T follicular helper cell (primary cell): ENCODE results near the gene PPP2R5B.
A peak's percentile ranks its signal among the peaks of the same experiment; 100 is the strongest.

ENCODE experiments used
- DNase-seq: peaks from one replicate; pipeline ENCODE4 v3.0.0-alpha.2; 2020; ENCODE audit warnings: low read depth

The PPP2R5B gene

GRCh38 chr11:64888729-64889511 lies 35.6 kb upstream of the PPP2R5B start:
- DNase-seq: no peak

- DNase-seq: no peak
Observed at GRCh38 chr11:64890522-64890939, 34.0 kb upstream of the PPP2R5B start.

GRCh38 chr11:64891215-64891848 lies 33.2 kb upstream of the PPP2R5B start:
- no peak for DNase-seq

GRCh38 chr11:64891880-64892279 lies 32.6 kb upstream of the PPP2R5B start:
- DNase-seq: no peak

- DNase-seq: no peak
Observed at GRCh38 chr11:64892411-64892831, 32.1 kb upstream of the PPP2R5B start.

- no peak for DNase-seq
Observed at GRCh38 chr11:64892838-64893193, 31.7 kb upstream of the PPP2R5B start.

- DNase-seq: no peak
Observed at GRCh38 chr11:64893194-64894069, 31.1 kb upstream of the PPP2R5B start.

- peak; percentile 86 for DNase-seq
Observed at GRCh38 chr11:64894070-64894811, 30.2 kb upstream of the PPP2R5B start.

GRCh38 chr11:64894812-64895452 lies 29.6 kb upstream of the PPP2R5B start:
- no peak for DNase-seq

- no peak for DNase-seq
Observed at GRCh38 chr11:64896448-64897022, 28.0 kb upstream of the PPP2R5B start.

GRCh38 chr11:64897381-64898075 lies 27.0 kb upstream of the PPP2R5B start:
- DNase-seq: no peak

GRCh38 chr11:64898076-64898445 lies 26.4 kb upstream of the PPP2R5B start:
- DNase-seq: no peak

GRCh38 chr11:64898541-64898940 lies 25.9 kb upstream of the PPP2R5B start:
- DNase-seq: no peak

GRCh38 chr11:64900263-64900678 lies 24.2 kb upstream of the PPP2R5B start:
- peak; percentile 75 for DNase-seq

- no peak for DNase-seq
Observed at GRCh38 chr11:64900774-64901173, 23.7 kb upstream of the PPP2R5B start.

- no peak for DNase-seq
Observed at GRCh38 chr11:64902102-64902900, 22.2 kb upstream of the PPP2R5B start.

- no peak for DNase-seq
Observed at GRCh38 chr11:64903291-64903833, 21.1 kb upstream of the PPP2R5B start.

GRCh38 chr11:64905516-64906313 lies 18.8 kb upstream of the PPP2R5B start:
- DNase-seq: no peak

- no peak for DNase-seq
Observed at GRCh38 chr11:64906314-64906635, 18.2 kb upstream of the PPP2R5B start.
